GM19193 (cell line): Measurements from ENCODE around the gene LIG4.

Source experiments
- POLR2A ChIP-seq: IDR thresholded peaks from 4 replicates; pipeline ENCODE4 v1.6.1; 2011; ENCODE audit not compliant: insufficient read depth, insufficient read length; ENCODE audit errors: extremely low read depth

The LIG4 gene

GRCh38 chr13:108200781-108201398 lies 14.4 kb downstream of the LIG4 start:
- no peak for TF ChIP-seq POLR2A

- no peak for TF ChIP-seq POLR2A
Measured at GRCh38 chr13:108195861-108196260, 19.5 kb downstream of the LIG4 start.

- no peak for TF ChIP-seq POLR2A
Measured at GRCh38 chr13:108195146-108195545, 20.2 kb downstream of the LIG4 start.

GRCh38 chr13:108194435-108194936 lies 20.9 kb downstream of the LIG4 start:
- TF ChIP-seq POLR2A, result no peak

GRCh38 chr13:108193806-108194205 lies 21.5 kb downstream of the LIG4 start:
- TF ChIP-seq POLR2A, result no peak

DNA sequence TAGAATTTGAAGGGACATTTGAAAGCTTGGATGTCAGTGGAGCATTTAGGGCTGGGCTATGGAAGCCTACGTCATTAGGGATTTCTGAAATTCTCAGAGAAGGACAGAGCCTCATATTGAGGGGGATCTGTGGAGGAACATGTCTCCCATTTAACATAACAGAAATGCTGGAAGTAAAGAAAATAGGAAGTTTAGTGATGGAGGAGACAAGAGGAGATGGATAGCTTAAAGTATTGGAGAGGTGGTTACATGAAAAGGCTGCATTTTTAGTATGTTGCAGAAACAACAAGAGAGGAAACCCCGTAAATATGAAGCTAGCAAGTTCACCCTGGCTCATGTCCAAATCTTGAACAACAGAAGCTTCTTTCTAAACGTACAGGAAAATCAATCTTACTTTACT lies 24.4 kb downstream of the LIG4 start:
- no peak for TF ChIP-seq POLR2A

DNA sequence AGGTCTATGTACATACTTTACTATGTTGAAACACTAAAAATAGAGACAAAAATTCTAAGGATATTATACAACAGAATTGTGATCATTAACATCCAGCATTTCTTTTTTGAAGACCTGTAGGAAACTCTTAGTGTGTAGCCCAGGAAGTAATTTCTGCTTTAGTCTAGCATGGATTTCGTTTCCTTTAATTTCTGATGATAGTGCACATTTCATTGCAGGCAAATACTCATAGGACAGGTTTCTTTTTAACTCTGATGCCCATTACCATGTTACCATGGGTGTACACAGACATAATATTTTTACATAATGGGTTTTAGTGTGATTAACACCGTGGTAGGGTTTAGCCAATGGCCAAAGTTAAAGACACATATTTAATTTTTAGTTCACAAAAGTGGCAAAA lies 27.1 kb downstream of the LIG4 start:
- TF ChIP-seq POLR2A, result no peak

DNA sequence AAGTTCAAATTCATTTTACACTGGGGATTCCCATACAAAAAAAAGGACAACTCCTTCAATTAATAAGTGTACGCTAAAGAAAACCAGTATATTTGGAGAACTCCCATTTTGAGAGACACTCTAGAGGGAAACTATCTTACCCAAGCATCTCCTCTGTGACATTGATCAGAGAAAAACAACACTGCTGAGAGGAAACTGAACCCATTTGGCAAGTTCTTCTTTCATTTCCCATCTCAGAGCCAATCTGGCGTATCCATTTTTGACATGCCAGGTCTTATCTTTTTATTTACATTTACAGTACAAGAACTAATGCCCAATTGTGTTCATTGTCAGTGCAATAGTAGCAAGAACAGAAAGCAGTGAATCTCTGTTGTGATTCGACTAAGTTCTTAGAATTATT lies 30.1 kb downstream of the LIG4 start:
- TF ChIP-seq POLR2A, result no peak

DNA sequence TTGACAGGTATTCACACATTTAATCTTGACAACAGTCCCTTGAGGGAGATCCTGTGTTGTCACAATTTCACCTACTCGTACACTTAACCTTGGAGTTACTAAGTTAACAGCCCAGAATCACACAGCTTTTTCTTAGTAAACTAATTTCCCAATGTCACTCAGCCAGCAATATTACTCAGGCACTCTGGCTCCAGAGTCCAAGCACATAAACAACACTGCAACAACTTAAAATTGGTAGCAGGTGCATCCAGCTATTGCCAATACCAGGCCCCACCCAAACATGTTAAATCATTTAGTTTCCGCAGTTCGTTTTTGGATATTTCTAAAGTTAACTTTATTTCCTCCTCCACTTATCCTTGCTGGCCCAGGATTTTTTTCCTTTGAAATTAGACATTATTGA lies 32.7 kb downstream of the LIG4 start:
- no peak for TF ChIP-seq POLR2A

DNA sequence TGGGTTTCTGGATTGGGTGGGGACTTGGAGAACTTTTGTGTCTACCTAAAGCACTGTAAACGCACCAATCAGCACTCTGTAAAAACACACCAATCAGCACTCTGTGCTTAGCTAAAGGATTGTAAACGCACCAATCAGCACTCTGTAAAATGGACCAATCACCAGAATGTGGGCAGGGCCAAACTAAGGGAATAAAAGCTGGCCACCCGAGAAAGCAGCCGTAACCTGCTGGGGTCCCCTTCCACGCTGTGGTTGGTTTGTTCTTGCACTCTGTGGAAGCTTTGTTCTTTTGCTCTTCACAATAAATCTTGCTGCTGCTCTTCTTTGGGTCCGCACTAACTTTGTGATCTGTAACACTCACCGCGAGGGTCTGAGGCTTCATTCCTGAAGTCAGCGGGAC lies 37.3 kb downstream of the LIG4 start:
- no peak for TF ChIP-seq POLR2A

DNA sequence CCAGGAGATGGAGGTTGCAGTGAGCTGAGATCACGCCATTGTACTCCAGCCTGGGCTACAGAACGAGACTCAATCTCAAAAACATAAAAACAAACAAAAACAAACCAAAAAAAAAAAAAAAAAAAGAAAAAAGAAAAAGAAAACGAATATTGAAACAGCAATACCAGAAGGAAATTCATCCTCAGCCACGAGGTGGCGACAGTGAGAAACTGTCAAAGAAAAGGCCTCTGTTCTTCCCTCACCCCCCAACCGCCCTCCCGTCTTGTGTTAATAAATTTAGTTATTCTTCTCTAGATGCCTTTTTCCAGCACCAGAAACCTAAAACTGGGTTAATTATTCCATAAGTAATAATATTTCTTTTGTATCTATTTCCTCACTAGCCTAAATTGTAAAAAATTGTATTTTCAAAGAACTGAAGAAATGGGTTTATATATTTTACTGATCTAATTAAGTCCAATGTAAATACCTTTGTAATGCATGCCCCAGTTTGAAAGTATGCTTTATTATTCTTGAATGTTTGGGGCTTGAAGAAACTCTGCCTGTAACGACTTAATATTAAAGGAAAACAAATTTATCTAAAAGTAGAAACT lies 38.6 kb downstream of the LIG4 start:
- TF ChIP-seq POLR2A, result no peak

DNA sequence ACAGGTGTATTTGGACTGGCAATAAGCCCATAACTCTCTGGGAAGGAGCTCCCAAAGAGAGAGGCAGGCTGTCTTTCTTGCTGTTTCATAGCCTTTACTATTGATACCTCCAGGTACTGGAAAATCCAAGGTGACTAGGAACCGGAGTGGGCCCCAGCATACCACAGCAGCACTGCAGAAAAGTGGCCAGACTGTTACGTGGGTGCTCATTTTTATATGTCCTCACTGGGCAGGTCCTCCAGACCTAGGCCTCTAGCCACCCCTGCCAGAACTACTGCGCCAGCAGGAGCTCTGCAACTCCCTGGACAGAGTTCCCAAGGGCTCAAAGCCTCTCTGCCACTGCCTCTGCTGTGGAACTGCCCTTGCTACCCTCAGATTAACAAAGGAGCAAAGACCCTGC lies 46.4 kb downstream of the LIG4 start:
- TF ChIP-seq POLR2A, result no peak

DNA sequence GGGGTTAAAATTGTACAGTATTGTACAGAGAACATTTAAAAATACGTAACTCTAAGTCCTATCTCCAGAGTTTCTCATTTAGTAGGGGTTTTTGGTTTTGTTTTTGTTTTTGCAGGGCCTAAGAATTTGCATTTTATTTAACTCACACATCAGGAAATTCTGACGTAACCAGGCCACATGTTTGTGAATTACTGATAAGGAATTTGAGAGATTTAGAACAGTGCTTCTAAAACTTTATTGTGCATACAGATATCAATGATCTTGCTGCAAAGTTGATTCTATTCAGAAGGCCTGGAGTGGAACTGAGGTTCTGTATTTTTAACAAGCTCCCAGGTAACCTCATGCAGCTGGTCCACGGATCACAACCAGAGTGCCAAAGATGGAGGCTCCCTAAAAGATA lies 49.3 kb downstream of the LIG4 start:
- no peak for TF ChIP-seq POLR2A

- TF ChIP-seq POLR2A, result no peak
Measured at GRCh38 chr13:108158746-108159145, 56.6 kb downstream of the LIG4 start.
